ENCODE measurements around the gene LRRC7.
"Not testable (repeated sequence)": the region's sequence is repeated elsewhere in the genome, so short reads cannot be mapped to it uniquely, and the experiment has no call there.

Gene LRRC7

GRCh38 chr1:69697340-69697739 is 129.6 kb downstream of the LRRC7 start:
- no peak for DNase-seq (ENCODE audit: low spot score)

- no peak for DNase-seq (ENCODE audit: low spot score)
Measured at GRCh38 chr1:69700770-69701169, 133.0 kb downstream of the LRRC7 start.

DNA sequence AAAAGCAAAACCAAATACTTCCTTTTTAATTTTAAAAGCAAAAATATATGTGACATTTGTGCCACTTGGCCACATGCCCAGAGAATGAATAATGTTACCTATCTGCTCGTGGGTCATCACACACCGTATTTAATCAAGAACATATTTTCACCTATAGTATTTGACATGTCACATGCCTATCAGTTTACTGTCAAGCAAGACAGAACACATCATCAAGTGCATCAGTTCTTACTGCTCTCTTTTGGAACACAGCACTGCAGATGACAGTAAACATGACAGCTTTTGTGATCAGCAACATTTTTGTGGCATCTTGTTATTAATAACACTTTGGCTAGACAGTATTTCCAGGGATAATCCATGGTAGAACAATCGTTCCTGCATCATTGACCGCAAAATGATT is 134.4 kb downstream of the LRRC7 start:
- DNase-seq (ENCODE audit: low spot score) = no peak

DNA sequence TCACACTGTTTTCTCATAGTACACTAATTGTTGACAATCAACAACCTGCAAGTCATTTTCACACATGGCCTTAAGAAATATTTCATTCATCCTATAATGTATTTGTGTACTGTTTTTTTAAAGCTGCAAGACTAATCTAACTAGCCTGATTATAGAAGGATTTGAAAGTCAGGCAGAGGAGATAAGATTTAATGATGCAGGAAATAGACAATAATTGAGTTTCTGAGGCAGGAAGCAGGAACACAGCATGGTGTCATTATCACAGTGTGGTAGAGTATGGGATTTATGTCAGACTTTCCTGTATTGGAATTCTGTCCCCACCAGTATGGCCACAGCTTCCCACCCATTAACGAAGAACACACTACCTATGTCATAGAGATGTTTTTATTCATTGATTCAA is 138.8 kb downstream of the LRRC7 start:
- DNase-seq (ENCODE audit: low spot score) = no peak

DNA sequence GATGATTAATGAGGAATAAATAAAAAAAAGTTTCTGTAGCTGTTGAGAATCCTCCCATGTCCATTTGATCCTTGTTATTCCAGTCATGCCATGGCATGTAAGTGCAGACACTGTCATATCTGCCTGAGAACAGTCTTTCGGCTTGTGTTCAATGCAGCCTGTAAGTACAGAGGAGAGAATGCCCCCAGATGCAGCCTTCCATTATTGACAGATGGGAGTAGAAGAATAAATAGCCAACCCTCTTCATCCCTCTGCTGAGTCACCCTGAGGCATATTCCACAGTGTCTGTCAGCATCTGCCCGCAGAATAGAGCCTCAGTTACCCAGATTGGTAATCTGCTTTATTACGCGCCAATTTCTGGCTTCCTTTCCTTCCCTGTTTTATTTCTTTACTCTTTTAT is 139.4 kb downstream of the LRRC7 start:
- DNase-seq (ENCODE audit: low spot score) = no peak

DNA sequence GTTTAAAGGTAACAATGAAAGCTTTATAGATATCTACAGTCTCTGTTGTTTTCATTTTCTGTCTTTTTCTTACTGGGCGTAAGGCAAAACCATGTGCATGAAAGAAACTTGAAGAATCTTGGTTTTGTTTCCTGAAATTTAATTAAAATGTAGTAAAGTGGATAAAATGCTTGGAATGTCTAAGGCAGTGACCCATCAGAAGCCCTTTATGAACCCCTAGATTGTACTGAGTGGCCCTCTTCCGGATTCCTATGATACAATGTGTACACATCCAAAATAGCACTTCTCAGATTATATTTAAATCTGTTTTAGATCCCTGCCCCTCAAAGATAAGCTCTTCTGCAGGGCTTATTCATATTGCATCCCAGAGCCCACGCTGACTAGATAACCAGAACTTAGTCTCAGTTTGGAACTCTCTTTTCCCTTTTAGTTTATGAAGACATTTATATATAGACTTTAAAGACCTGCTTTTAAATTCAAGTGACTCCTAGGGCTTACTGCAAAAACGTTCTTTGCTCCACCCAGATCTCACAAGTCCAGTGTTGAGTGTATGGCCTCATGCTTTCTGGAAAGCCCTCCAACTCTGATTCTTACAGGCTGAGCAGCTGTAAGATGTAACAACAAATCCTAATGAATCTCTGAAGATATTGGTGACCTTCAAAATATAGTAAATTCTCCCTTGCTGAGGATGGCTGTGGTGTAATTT is 142.9 kb downstream of the LRRC7 start:
- no peak for DNase-seq (ENCODE audit: low spot score)

- DNase-seq (ENCODE audit: low spot score) = no peak
Measured at GRCh38 chr1:69711190-69711930, 143.6 kb downstream of the LRRC7 start.

DNA sequence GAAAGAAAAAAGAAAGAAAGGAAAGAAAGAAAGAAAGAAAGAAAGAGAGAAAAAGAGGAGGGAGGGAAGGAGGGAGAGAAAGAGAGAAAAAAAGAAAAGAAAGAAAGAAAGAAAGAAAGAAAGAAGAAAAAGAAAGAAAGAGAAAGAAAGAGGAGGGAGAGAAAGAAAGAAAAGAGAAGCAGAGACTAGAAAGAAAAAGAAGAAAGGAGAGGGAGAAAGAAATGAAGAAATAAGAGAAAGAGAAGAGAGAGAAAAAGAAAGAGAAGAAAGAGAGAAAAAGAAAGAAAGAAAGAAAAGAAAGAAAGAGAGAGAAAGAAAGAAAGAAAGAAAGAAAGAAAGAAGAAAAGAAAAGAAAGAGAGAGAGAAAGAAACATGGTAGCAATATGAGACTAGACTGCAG is 150.1 kb downstream of the LRRC7 start:
- not testable (repeated sequence) for DNase-seq (ENCODE audit: low spot score)

DNA sequence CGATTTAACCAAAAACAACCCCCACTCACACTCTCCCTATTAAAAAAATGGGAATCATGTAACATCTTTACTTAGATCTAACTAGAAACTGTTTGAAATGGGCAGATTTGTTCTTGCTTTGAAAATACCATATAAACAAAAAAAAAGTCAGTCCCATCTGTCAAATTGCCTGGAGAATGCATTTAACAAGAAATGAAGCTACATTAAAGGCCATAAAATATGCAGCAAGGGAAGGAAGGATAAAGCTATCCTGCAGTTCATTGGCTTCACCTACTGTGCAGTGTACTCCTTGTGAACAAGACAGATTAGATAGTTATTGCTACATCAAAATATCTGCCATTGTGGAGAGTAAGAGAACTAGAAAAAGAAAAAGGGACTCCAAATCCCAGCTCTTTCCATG is 160.5 kb downstream of the LRRC7 start:
- DNase-seq (ENCODE audit: low spot score) = no peak

- no peak for DNase-seq (ENCODE audit: low spot score)
Measured at GRCh38 chr1:69733061-69733460, 165.3 kb downstream of the LRRC7 start.

GRCh38 chr1:69737527-69738185 is 169.9 kb downstream of the LRRC7 start:
- peak; percentile 58 for DNase-seq (ENCODE audit: low spot score)

DNA sequence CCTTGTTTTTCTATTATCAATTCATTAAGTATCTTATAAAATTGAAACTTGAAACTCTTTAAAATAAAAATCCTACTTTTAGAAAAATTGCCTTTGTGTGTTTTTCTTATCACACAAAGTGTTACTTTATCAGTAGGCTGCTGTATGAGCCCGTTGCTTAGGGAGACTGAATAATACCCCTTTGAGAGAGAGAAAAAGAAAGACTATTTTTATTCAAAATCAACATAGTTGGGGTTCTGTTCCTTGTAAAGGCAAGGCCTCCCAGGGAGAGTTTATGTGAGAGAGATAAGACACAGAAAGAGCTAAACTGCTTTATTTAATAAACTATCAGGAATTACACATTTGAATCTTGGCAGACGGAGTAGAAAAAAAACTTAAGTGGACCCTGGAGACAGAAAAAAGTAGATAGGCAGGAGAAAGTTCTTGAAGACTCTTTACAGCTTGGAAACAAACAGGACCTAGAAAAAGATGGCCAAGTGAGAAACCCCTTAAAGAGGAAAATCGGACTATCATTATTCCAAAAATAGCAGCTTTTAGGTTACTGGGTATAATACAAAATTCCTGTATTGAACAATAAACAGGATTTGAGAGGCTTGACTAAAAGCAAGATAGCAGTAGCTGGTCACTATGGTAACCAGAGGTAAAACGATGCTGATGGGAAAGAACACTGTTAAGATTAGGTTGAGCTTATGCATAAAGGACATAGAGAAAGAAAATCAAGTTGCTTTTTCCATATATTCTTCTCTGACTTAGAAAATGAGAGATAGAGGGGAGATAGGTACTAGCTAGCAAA is 170.9 kb downstream of the LRRC7 start:
- DNase-seq (ENCODE audit: low spot score) = no peak

GRCh38 chr1:69739251-69739605 is 171.5 kb downstream of the LRRC7 start:
- DNase-seq (ENCODE audit: low spot score) = no peak

DNA sequence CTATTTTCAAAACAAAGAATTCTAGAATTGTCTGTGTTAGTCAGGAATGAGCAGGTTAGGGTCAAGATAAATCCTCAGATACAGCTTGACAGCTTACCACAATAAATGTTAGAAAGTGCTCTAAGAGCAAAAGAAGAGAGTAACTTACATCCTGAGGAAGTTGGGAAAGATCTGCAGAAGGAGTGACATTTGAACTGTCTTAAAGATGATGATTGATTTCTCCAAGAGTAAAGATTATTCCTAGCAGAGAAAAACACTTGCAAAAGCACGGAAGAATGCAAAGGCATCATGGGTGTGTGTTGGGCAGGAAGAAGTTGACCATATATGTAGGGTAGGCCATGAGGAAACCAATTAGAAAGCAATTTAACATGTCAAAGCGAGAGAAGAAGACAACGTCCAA is 175.4 kb downstream of the LRRC7 start:
- DNase-seq (ENCODE audit: low spot score) = no peak

DNA sequence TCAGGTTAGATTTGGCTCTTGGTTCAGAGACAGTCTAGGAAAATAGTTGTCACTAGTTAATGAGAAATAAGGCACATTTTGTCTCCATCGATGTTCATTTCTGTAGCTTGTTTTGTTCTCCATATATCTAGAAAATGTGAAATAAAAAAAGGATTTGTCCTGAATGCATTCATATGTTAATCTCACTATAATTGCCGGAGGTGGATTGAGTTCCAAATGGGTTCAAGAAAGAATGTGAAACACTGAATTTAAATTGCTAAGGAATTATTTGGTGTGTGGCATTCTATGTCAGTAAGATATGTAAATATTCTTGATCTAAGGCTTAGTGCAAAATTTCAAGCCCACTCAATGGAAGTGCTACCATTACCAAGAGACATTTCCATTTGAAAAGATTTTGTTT is 176.7 kb downstream of the LRRC7 start:
- no peak for DNase-seq (ENCODE audit: low spot score)

GRCh38 chr1:69747207-69747606 is 179.5 kb downstream of the LRRC7 start:
- DNase-seq (ENCODE audit: low spot score) = no peak

DNA sequence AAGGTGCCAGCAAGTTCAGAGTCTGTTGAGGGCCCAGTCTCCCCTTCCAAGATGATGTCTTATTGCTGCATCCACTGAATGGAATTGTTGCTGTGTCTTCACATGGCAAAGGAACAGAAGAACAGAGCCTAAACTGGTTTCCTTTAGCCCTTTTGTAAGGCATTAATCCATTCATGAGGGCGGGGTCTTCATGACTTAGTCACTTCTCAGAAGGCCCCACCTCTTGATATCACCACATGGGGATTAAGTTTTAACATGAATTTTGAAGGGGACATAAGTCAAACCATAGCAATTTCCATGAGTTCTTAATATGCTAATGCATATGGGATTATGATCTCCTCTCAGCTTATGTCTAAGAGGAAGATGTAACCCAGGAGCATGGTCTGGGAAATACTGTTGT is 182.9 kb downstream of the LRRC7 start:
- no peak for DNase-seq (ENCODE audit: low spot score)

GRCh38 chr1:69752831-69753230 is 185.1 kb downstream of the LRRC7 start:
- DNase-seq (ENCODE audit: low spot score) = no peak

- DNase-seq (ENCODE audit: low spot score) = no peak
Measured at GRCh38 chr1:69754521-69754920, 186.8 kb downstream of the LRRC7 start.

DNA sequence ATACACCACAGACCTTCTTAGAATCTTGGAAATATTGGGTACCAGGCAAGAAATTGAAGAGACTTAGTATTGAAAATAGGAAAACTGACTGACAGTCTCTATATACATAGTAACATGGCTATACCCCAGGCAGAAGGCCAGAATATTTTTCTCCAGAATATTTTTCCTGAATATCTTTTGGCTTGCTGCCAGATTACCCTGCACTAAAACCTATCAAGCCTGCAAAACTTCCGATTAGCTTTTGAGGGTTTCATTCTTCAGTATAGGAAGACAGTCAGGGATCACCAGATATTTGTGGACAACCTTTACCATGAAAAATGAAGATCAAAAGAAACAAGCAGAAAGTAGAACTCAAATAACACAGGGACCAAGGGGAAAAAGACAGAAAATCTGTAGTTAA is 187.9 kb downstream of the LRRC7 start:
- no peak for DNase-seq (ENCODE audit: low spot score)

DNA sequence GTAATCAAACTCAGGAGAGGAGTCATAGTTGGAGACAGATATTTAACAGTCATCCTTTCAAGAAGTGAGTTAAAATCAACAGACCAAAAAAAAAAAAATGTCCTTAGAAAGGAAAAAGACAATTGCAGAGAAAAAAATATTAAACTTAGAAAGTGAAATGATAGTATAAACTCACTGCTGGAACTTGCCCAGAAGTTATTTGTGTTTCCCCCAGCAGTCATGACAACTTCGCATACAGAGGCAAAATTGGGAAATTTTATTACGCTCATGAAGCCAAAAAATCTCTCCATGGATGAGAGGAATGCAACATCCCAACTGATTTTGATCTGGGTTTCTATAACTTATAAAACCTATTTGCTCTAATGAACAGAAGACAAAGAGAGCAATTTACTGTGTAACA is 198.2 kb downstream of the LRRC7 start:
- DNase-seq (ENCODE audit: low spot score) = no peak

GRCh38 chr1:69766431-69767180 is 198.9 kb downstream of the LRRC7 start:
- DNase-seq (ENCODE audit: low spot score) = no peak

Measured in kidney capillary endothelial cell (primary cell).